Fibroblast of lung (primary cell): ENCODE measurements around the gene RHBG. TPM values are rescaled to one million over a fixed set of nuclear protein-coding genes. Genes with fewer than 3 reads are reported as not detected.

ENCODE experiments used
- DNase-seq, 2 donors: peaks; one replicate each; pipeline versions ENCODE4 v3.0.0 to v3.0.0-alpha.2; 2010; ENCODE audit warnings: low read depth in 2 of 2
- H2AFZ ChIP-seq: 2 replicates; pipeline ENCODE4 v1.5.1; 2012; ENCODE audit warnings: low read length, control low read depth, inconsistent platforms
- H3K27ac ChIP-seq: 2 replicates; pipeline ENCODE4 v1.5.1; 2011; ENCODE audit warnings: low read length, control low read depth; ENCODE audit not compliant: insufficient read depth
- H3K27me3 ChIP-seq: 2 replicates; pipeline ENCODE4 v1.5.1; 2011; ENCODE audit warnings: mild to moderate bottlenecking, low read length; ENCODE audit not compliant: control insufficient read depth, insufficient read depth
- H3K36me3 ChIP-seq: 2 replicates; pipeline ENCODE4 v1.5.1; 2011; ENCODE audit warnings: low read length; ENCODE audit not compliant: control insufficient read depth, insufficient read depth
- H3K4me1 ChIP-seq: 2 replicates; pipeline ENCODE4 v1.5.1; 2011; ENCODE audit warnings: low read length; ENCODE audit not compliant: control insufficient read depth, insufficient read depth; ENCODE audit errors: extremely low read depth
- H3K4me2 ChIP-seq: 2 replicates; pipeline ENCODE4 v1.5.1; 2011; ENCODE audit warnings: low read length, control low read depth; ENCODE audit not compliant: insufficient read depth; ENCODE audit errors: extremely low read depth
- H3K4me3 ChIP-seq, 4 experiments: fragments of 200-600 bp in 1 of 4; sonication (generic) in 1 of 4; replicated peaks in 1 of 4; 2 replicates each; pipeline ENCODE4 v1.5.1; 2011 to 2016; ENCODE audit warnings: low read length in 4 of 4, low read depth in 3 of 4, mild to moderate bottlenecking in 3 of 4, control low read depth in 2 of 4, inconsistent platforms in 1 of 4, mixed read lengths in 1 of 4; ENCODE audit not compliant: insufficient read depth in 1 of 4; ENCODE audit errors: control extremely low read depth in 1 of 4
- H3K79me2 ChIP-seq: 2 replicates; pipeline ENCODE4 v1.5.1; 2012; ENCODE audit warnings: mild to moderate bottlenecking, low read length, inconsistent platforms; ENCODE audit not compliant: control insufficient read depth, insufficient read depth
- H3K9ac ChIP-seq: 2 replicates; pipeline ENCODE4 v1.5.1; 2011; ENCODE audit warnings: mild to moderate bottlenecking, low read length, control low read depth; ENCODE audit not compliant: insufficient read depth
- H3K9me3 ChIP-seq: 2 replicates; pipeline ENCODE4 v1.5.1; 2012; ENCODE audit warnings: low read depth, low read length; ENCODE audit not compliant: control insufficient read depth, insufficient read depth
- H4K20me1 ChIP-seq: 2 replicates; pipeline ENCODE4 v1.5.1; 2011; ENCODE audit warnings: low read length; ENCODE audit not compliant: control insufficient read depth, insufficient read depth; ENCODE audit errors: extremely low read depth
- EZH2 ChIP-seq: IDR thresholded peaks from 2 replicates; pipeline ENCODE4 v1.5.1; 2012; ENCODE audit warnings: low read length, control low read depth, mild to moderate bottlenecking; ENCODE audit errors: missing control alignments
- polyA plus RNA-seq, 2 donors: library from polyadenylated mRNA; depleted of rRNA in 1 of 2; stranded (reverse) in 1 of 2; unstranded in 1 of 2; fragments of >200 nt; gene quantifications; 2 replicates each; pipeline ENCODE4 v1.2.1, GENCODE V29; 2011 to 2012; ENCODE audit warnings: missing spikeins in 1 of 2
- total RNA-seq: library from RNA; depleted of rRNA; stranded (reverse); fragments of >200 nt; gene quantifications from 2 replicates; pipeline ENCODE4 v1.2.1, GENCODE V29; 2014
- TF ChIP-seq, protein P1 (sequence below), 2 donors: IDR thresholded peaks in 1 of 2; conservative IDR thresholded peaks in 1 of 2; 1 replicate in 1 of 2; 2 replicates in 1 of 2; pipeline ENCODE4 v1.5.1; 2011 to 2012; ENCODE audit warnings: low read length in 2 of 2, control low read depth in 1 of 2, inconsistent platforms in 1 of 2, low read depth in 1 of 2, mild to moderate bottlenecking in 1 of 2

Gene RHBG
- total and polyA plus RNA-seq, 2 donors (not counting 1 experiment from before 2014, with no cell fraction given) = not detected

DNA sequence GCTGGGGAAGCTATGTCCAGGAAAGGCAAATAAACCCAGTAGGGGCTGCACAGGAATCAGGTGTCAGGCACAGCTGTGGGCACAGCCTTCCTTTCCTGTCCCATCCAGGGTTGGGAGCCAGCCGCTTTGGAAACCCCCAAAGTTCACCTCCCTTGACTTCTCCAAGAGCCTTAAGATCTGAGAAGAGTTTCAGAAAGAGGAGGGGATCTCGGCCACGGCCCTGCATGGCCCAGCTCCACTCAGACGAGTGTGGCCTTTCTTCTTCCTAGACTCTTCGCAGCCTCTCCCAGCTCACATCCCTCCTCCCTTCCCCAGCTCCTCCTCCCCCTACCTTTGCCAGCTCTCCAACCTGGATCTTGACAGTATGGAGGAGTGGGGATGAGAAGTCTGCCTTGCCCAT, 36.7 kb downstream of the RHBG start:
- Histone ChIP-seq H3K79me2 (no peaks in the 10 kb centered on the region), H3K27me3 (peaks cover 28% of the 10 kb centered on the region)
- DNase-seq = no peak

GRCh38 chr1:156406251-156406650, 37.2 kb downstream of the RHBG start:
- Histone ChIP-seq H3K4me3 (no peak overlapping the region), H3K4me1 (no peaks in the 10 kb centered on the region), H3K4me2 (no peak overlapping the region), H4K20me1 (no peaks in the 10 kb centered on the region), H3K27me3 (peaks cover 32% of the 10 kb centered on the region), H3K9me3 (no peaks in the 10 kb centered on the region), H3K36me3 (no peaks in the 10 kb centered on the region), H3K27ac (no peak overlapping the region), H3K79me2 (no peaks in the 10 kb centered on the region), H3K9ac (no peak overlapping the region), H2AFZ (no peak overlapping the region)
- DNase-seq = no peak
- TF ChIP-seq, protein P1, sequence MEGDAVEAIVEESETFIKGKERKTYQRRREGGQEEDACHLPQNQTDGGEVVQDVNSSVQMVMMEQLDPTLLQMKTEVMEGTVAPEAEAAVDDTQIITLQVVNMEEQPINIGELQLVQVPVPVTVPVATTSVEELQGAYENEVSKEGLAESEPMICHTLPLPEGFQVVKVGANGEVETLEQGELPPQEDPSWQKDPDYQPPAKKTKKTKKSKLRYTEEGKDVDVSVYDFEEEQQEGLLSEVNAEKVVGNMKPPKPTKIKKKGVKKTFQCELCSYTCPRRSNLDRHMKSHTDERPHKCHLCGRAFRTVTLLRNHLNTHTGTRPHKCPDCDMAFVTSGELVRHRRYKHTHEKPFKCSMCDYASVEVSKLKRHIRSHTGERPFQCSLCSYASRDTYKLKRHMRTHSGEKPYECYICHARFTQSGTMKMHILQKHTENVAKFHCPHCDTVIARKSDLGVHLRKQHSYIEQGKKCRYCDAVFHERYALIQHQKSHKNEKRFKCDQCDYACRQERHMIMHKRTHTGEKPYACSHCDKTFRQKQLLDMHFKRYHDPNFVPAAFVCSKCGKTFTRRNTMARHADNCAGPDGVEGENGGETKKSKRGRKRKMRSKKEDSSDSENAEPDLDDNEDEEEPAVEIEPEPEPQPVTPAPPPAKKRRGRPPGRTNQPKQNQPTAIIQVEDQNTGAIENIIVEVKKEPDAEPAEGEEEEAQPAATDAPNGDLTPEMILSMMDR (conservative IDR thresholded peaks at IDR 0.05 in 1 of 2, IDR thresholded peaks at IDR 0.05 in 1 of 2; ENCODE audit: low read depth in 1 of 2, low read length in 2 of 2) = no peak

More for the DNA sequence above, 36.7 kb downstream of the RHBG start:
- no peaks in the 10 kb centered on the region for H3K36me3 ChIP-seq
- H3K9me3 ChIP-seq = no peaks in the 10 kb centered on the region
- no peak overlapping the region for H3K4me3 ChIP-seq
- no peak overlapping the region for H3K27ac ChIP-seq
- H3K4me1 ChIP-seq = no peaks in the 10 kb centered on the region
- no peak overlapping the region for H2AFZ ChIP-seq
- no peak for TF ChIP-seq EZH2
- TF ChIP-seq, protein P1 (conservative IDR thresholded peaks at IDR 0.05 in 1 of 2, IDR thresholded peaks at IDR 0.05 in 1 of 2; ENCODE audit: low read depth in 1 of 2, low read length in 2 of 2) = no peak
- H4K20me1 ChIP-seq = no peaks in the 10 kb centered on the region
- no peak overlapping the region for H3K4me2 ChIP-seq
- H3K9ac ChIP-seq = no peak overlapping the region

- no peak for DNase-seq
- H3K9ac ChIP-seq = no peak overlapping the region
- no peak overlapping the region for H3K4me2 ChIP-seq
- no peaks in the 10 kb centered on the region for H3K9me3 ChIP-seq
- no peaks in the 10 kb centered on the region for H4K20me1 ChIP-seq
- TF ChIP-seq, protein P1 (conservative IDR thresholded peaks at IDR 0.05 in 1 of 2, IDR thresholded peaks at IDR 0.05 in 1 of 2; ENCODE audit: low read depth in 1 of 2, low read length in 2 of 2) = no peak
- TF ChIP-seq EZH2 = no peak
- no peak overlapping the region for H3K27ac ChIP-seq
- H3K4me3 ChIP-seq = no peak overlapping the region
- peaks cover 31% of the 10 kb centered on the region for H3K27me3 ChIP-seq
- H3K4me1 ChIP-seq = no peaks in the 10 kb centered on the region
- no peaks in the 10 kb centered on the region for H3K36me3 ChIP-seq
- no peak overlapping the region for H2AFZ ChIP-seq
- H3K79me2 ChIP-seq = no peaks in the 10 kb centered on the region
Measured at GRCh38 chr1:156407344-156407743, 38.3 kb downstream of the RHBG start.
